ENCODE data around the gene KRTAP12-3.
"Not testable (repeated sequence)": the region's sequence is repeated elsewhere in the genome, so short reads cannot be mapped to it uniquely, and the experiment has no call there.

KRTAP12-3 gene

DNA sequence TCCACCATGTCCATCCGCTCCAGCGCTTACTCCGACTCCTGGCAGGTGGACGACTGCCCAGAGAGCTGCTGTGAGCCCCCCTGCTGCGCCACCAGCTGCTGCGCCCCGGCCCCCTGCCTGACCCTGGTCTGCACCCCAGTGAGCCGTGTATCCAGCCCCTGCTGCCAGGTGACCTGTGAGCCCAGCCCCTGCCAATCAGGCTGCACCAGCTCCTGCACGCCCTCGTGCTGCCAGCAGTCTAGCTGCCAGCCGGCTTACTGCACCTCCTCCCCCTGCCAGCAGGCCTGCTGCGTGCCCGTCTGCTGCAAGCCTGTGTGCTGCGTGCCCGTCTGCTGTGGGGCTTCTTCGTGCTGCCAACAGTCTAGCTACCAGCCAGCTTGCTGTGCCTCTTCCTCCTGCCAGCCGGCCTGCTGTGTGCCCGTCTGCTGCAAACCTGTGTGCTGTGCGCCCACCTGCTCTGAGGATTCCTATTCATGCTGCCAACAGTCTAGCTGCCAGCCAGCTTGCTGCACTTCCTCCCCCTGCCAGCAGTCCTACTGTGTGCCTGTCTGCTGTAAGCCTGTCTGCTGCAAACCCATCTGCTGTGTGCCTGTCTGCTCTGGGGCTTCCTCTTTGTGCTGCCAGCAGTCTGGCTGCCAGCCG, 30.4 kb upstream of the KRTAP12-3 start:
- not testable (repeated sequence) for DNase-seq (ENCODE audit: low read depth in 2 of 2, low spot score in 1 of 2)

DNA sequence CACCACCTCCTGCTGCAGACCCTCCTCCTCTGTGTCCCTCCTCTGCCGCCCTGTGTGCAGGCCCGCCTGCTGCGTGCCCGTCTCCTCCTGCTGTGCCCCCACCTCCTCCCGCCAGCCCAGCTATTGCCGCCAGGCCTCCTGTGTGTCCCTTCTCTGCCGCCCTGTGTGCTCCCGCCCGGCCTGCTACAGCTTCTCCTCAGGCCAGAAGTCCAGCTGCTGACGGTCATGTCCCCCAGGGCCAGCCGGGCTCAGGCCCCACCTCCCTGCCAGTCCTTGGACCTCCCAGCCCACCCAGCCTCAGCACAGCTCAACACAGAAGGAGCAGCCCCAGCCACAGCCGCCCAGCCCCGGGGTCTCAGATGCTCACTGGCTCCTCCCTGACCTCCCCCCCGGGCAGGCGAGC, 29.9 kb upstream of the KRTAP12-3 start:
- not testable (repeated sequence) for DNase-seq (ENCODE audit: low read depth in 2 of 2, low spot score in 1 of 2)

DNA sequence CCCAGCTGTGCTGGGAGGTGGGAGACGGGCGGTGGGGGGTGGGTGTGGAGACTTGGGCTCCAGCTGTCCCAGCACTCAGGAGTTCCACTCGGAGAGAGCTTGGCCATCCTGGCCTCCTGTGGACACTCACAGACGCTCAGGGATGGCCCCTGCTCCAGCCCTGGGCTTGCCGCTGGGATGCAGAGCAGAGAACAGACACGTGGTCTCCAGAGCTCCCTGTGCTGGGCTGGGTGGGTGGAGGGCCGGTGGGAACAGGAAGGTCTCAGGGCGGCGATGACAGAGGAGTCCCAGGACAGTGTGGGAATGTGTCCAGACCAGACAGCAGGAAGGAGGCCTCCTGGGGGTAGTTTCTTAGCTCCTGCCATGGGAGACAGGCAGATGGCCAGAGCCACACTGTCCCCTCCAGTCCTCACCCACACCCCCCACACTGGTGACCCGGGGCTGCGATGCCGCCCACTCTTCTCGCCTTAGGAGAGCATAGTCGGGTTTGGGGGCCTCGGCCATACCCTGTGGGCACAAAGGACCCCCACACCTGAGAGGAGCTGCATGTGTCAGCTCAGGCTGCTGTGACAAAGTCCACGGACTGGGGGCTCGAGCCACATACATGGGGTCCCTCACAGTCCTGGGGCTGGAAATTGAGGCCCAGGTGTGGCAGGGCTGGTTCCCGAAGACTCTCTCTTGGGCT, 28.9 kb upstream of the KRTAP12-3 start:
- DNase-seq (ENCODE audit: low read depth in 2 of 2, low spot score in 1 of 2): no peak

DNA sequence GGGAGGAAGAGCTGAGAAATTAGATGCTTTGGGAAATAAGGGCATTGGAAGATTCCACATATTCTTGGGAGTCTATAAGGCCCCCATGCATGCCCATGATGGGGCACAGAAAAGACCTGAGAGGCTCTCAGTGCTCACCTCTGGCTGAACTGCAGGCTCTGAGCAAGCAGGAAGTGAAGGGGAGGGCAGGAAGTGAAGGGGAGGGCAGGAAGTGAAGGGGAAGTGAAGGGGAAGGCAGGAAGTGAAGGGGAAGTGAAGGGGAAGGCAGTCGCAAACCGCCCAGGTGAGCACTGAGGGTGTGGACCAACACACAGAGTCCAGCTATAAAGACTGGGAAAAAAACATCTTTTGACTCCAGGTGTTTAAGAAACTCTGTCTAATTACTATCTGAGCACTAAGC, 27.3 kb upstream of the KRTAP12-3 start:
- DNase-seq (ENCODE audit: low read depth in 2 of 2, low spot score in 1 of 2): no peak

DNA sequence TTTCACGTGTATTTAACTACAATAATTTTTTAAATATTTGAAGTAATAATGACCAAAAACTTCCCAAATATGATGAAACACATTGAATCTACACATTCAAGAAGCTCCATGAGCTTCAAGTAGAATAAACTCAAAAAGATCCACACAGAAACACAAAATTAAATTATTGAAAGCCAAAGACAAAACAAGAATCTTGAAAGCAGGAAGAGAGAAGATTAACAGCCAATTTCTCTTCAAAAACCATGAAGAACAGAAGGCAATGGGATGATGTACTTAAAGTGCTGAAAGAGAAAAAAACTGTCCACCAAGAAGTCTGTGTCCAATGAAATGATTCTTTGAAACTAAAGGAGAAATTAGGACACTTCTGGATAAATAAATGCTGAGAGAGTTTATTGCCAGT, 25.7 kb upstream of the KRTAP12-3 start:
- DNase-seq (ENCODE audit: low read depth in 2 of 2, low spot score in 1 of 2): no peak

DNA sequence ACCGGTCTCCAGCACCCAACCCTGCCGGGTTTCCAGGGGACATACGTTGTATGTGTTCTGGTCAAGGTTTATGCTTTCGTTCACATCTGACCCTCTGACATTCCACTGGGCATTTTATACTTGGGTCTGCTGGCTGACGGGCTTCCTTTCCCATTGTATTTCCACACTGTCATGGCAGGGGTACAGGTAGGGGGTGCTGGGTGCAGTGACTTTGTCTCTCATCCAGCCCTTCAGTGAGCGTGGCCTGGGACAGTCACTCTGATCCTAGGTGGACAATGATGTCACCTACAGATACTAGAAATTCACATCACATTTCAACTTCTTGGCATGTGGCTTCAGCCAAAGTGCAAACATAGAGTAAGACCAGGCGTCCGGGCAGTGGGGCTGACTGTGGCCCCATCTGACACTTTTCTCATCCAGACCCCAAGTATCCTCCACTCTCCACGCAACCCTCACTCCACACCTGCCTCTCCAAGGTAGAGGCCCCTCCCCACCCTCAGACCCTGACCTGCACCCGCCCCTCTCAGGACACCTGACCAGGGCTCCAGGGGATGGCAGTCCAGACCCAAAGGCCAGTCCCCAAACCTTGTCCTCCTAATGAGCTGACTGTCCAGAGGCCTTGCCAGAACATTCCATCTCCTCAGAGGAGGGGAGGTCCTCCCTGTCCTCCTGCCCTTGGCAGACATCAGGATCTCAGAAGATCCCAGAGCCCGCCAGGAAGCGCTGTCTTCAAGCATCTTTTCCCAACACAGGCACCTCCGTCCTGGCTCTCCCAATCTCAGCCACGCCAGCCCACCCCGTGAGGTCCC, 21.3 kb upstream of the KRTAP12-3 start:
- DNase-seq (ENCODE audit: low read depth in 2 of 2, low spot score in 1 of 2): no peak

DNA sequence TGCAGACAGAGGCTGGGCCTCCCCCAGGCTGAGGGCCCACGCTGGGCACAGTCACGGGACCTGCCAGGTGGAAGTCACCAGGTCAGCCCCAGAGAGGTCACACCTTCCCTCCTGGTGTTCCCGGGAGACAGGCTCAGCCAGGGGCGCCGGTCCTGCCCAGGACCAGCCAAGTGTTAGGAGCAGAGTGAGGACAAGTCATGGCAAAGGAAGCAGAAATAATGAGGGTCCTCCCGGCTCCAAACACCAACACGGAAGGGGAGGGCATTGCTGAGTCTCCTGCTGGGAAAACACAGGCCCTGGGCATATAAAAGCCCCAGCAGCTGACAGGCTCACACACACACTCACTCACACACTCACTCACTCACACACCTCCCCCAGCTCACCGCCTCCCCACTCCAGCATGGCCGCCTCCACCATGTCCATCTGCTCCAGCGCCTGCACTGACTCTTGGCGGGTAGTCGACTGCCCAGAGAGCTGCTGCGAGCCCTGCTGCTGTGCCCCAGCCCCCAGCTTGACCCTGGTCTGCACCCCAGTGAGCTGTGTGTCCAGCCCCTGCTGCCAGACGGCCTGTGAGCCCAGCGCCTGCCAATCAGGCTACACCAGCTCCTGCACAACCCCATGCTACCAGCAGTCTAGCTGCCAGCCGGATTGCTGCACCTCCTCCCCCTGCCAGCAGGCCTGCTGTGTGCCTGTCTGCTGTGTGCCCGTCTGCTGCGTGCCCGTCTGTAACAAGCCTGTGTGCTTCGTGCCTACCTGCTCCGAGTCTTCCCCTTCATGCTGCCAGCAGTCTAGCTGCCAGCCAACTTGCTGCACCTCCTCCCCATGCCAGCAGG, 20.5 kb upstream of the KRTAP12-3 start, which contains the start of gene KRTAP10-10:
KRTAP10-10 (plus strand) TSS at position 339 of the 833 bp plus-strand sequence; CDS start at position 401, 62 bp downstream.
- no peak for DNase-seq (ENCODE audit: low read depth in 2 of 2, low spot score in 1 of 2)

DNA sequence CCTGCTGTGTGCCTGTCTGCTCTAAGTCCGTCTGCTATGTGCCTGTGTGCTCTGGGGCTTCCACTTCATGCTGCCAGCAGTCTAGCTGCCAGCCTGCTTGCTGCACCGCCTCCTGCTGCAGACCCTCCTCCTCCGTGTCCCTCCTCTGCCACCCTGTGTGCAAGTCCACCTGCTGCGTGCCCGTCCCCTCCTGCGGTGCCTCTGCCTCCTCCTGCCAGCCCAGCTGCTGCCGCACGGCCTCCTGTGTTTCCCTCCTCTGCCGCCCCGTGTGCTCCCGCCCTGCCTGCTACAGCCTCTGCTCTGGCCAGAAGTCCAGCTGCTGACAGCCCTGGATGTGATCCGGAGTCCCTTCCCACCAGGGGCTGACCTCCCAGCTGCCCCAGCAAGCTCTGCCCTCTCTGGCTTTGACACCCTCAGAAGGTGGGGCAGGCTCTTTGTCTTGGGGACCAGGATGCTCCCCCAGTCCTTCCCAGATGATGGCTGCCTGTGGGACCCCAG, 19.8 kb upstream of the KRTAP12-3 start:
- DNase-seq (ENCODE audit: low read depth in 2 of 2, low spot score in 1 of 2): not testable (repeated sequence)

DNA sequence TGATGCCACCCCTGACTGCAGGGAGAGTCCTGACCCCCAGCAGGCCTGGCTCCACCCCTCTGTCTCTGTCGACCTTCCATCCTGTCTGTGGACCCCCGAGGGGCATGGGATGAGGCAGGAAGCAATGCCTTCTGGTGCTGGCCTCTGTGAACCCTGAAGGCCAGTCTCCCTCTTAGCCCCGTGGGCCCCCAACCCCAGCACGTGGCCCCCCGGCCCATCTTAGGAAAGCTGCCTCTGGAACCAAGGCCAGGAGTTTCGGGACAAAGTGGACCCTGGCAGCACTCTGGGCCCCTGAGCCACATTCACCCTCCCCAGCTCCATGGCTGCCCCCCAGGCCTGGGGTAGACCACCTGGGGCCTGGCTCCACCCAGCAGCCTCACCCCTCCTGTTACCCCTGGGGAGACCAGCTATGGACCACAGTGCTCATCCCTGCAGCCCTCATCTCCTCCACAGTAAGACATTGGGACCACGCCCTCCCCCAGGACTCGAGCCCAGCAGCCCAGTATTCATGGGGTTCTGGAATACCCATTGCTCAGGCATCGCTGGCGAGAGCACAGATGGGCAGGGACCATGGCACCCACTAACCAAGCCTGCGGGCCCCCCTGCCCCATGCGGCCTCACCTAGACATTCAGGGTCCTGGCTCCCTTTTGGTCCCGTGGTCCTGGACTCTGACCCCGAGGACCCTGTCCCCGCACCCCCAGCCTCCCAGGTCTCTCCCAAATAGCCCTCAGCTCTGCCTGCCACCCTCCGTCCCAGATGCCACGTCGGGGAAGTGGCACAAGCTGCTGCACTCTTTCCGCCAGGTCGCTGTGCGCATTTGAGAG, 19.0 kb upstream of the KRTAP12-3 start:
- not testable (repeated sequence) for DNase-seq (ENCODE audit: low read depth in 2 of 2, low spot score in 1 of 2)

DNA sequence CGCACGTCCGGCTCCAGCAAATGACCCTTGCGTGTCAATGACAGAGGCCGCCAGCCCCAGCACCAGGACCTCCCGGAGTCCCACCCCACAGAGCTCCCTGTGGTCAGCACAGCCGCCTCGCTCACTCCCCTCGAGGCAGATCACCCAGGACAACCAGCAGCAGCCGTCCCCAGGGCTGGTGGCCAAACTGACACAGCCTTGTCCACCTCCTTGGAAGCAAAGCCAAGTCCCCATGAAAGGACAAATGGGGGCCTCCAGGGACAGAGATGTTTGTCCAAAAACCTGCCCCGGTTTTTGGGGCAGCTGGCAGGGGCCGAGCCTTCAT, 18.4 kb upstream of the KRTAP12-3 start:
- DNase-seq (ENCODE audit: low read depth in 2 of 2, low spot score in 1 of 2): no peak

DNA sequence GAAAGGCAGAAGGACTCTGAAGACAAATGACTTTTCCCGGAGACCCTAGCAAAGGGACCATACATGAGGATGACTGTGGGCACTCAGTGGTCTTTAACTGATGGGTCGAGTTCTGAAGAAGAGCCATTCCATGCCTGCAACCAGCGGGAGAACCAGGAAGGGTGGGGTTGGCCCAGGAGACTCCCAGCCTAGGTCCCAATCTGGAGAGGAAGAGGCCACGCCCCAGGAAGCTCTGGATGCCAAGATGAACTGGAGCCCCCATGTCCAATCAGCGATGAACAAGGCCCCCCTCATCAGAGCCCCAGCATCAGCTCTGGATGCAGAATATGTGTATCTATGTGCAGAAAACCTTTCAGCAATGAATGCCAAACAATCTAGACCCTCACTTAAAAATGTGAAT, 17.0 kb upstream of the KRTAP12-3 start:
- no peak for DNase-seq (ENCODE audit: low read depth in 2 of 2, low spot score in 1 of 2)

DNA sequence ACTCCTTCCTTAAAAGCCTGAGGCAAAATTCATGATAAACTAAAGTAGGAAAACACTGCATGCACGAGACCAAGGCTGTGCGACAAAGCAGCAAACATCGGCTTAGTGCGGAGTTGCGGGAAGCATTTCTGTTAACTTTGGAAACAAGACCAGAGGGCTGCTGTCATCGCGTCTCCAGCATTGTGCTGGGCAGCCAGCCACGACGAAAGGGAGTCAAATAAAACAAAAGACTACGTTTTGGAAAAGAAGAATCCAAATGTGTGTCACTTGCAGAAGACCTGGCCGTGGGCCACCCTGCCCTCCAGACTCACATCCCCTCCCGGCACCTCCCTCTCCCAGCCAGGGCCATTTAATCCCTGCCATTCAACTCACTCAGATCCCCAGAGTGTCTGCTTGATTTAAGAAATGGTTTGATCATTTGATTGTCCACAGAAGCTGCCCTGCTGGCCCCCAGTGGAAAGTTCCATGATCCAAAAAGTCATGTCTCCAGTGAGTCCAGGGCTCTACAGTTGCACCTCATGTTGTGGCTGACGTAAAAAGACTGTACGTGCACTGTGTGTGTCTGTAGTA, 13.9 kb upstream of the KRTAP12-3 start:
- no peak for DNase-seq (ENCODE audit: low read depth in 2 of 2, low spot score in 1 of 2)

DNA sequence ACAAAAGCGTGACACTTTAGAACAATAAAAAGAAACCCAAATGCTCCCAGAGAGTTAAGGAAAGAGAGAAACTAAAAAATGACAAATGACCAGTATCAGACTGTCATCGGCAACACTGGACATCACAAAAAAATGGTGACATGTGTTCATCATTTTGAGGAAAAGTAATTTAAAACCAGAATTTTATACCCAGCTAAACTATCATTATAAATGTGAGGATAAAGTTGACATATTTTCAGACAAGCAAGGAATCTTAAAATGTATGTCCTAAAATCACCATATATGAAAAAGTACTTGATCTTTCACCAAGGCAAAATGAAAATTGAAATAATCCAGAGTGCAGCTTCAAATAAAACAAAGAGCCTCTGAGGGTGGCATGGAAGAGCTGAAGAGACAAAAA, 12.9 kb upstream of the KRTAP12-3 start:
- DNase-seq (ENCODE audit: low read depth in 2 of 2, low spot score in 1 of 2): no peak

DNA sequence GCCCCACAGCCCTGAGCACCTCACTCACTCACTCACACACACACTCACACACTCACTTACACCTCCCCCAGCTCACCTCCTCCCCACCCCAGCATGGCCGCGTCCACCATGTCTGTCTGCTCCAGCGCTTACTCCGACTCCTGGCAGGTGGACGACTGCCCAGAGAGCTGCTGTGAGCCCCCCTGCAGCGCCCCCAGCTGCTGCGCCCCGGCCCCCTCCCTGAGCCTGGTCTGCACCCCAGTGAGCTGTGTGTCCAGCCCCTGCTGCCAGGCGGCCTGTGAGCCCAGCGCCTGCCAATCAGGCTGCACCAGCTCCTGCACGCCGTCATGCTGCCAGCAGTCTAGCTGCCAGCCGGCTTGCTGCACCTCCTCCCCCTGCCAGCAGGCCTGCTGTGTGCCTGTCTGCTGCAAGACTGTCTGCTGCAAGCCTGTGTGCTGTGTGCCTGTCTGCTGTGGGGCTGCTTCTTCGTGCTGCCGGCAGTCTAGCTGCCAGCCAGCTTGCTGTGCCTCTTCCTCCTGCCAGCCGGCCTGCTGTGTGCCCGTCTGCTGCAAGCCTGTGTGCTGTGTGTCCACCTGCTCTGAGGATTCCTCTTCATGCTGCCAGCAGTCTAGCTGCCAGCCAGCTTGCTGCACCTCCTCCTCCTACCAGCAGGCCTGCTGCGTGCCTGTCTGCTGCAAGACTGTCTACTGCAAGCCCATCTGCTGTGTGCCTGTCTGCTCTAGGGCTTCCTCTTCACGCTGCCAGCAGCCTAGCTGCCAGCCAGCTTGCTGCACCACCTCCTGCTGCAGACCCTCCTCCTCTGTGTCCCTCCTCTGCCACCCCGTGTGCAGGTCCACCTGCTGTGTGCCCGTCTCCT, 11.1 kb upstream of the KRTAP12-3 start, which contains the start of gene KRTAP10-11:
KRTAP10-11 (plus strand) TSS at position 49 of the 856 bp plus-strand sequence; CDS start at position 94, 45 bp downstream.
- not testable (repeated sequence) for DNase-seq (ENCODE audit: low read depth in 2 of 2, low spot score in 1 of 2)

DNA sequence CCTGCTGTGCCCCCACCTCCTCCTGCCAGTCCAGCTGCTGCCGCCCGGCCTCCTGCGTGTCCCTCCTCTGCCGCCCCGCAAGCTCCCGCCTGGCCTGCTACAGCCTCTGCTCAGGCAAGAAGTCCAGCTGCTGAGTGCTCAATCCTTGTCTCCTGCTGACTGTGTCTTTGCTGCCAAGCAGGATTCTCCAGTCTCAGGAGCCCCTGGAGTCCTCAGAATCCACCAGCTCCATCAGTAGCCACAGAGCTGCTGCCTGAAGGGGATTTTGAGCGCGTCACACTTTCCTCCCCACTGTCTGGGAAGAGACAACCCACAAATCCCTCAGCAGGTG, 10.5 kb upstream of the KRTAP12-3 start:
- DNase-seq (ENCODE audit: low read depth in 2 of 2, low spot score in 1 of 2): no peak

DNA sequence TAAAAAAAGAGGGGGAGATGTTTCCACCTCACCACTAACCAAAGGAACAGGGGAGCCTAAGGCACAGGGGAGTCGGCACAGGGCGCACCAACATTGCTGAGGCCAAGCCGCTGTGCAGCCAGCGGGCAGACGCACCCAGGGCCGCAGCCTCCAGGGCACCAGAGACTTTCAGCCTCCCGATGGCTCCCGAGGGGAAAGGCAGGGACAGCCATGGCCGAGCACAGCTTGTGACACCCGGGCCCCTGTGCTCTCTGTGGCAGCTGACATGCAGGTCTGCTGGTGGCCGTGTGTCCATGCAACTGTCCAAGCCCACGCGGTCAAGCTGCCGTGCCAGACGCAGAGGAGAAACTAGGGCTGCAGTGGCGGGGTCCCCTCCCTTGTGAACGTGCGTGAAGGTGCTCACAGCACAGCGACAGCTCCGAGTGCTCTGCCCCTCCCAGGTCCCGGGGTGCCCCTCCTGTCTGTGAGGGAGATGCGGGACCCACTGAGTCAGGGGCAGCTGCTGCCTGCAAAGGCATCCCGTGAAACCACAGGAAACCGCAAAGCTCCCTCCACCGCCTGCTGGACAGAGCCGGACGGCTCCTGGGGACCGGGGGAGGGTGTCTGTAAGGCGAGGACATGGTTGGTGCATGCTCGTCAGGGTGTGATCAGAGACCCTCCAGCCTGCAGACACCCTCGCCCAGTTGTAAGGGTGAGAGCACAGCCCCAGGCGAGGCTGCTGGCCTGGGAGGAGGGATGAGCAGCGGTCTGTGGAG, 9.0 kb upstream of the KRTAP12-3 start:
- no peak for DNase-seq (ENCODE audit: low read depth in 2 of 2, low spot score in 1 of 2)

DNA sequence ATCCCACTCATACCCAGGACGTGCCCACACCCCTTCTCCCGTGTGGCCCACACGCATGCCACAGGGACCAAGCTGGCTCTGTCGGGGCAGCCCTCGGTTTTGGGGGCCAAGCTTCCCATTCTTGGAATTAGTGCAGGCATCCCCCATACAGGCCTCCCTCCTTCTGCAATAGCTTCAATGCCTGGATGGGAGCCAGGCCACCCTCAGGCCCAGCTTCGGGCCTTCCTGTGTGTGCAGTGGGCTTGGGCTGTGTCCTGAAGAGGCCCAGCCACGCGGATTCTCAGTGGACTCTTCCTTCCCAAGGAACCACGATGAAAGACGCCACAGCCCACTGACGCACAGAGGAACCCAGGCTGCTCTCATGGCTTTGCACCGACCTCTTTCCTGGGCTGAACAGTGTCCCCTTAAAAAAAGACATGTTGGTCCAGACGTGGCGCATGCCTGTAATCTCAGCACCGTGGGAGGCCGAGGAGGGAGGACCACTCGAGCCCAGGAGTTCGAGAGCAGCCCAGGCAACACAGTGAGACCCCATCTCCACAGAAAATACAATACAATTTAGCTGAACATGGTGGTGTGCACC, 8.1 kb upstream of the KRTAP12-3 start:
- DNase-seq (ENCODE audit: low read depth in 2 of 2, low spot score in 1 of 2): no peak
